GM10847 (cell line): ENCODE measurements around the gene LENEP.

Experiments used
- POLR2A ChIP-seq: IDR thresholded peaks from 2 replicates; pipeline ENCODE4 v1.6.1; 2011; ENCODE audit not compliant: insufficient read length; ENCODE audit errors: extremely low read depth

Gene LENEP

DNA sequence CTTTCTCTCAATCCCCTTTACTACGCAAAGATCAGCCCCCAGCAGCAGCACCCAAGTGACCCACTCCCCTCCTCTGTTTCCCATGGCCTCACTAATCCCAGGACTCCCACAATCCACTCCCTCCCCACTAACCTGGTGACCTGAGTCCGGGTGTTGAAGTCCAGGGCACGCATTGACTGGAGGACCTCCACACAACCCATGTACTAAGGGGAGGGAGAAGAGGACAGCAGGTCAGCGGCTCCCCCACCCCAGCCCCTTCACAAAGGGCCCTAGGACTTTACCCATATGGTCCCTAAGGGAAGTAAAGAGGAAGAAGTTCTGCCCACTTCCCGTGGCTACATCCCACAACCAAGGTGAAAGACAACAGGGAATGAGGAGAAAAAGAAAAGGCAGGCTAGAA is 24.1 kb upstream of the LENEP start:
- TF ChIP-seq POLR2A, result no peak

DNA sequence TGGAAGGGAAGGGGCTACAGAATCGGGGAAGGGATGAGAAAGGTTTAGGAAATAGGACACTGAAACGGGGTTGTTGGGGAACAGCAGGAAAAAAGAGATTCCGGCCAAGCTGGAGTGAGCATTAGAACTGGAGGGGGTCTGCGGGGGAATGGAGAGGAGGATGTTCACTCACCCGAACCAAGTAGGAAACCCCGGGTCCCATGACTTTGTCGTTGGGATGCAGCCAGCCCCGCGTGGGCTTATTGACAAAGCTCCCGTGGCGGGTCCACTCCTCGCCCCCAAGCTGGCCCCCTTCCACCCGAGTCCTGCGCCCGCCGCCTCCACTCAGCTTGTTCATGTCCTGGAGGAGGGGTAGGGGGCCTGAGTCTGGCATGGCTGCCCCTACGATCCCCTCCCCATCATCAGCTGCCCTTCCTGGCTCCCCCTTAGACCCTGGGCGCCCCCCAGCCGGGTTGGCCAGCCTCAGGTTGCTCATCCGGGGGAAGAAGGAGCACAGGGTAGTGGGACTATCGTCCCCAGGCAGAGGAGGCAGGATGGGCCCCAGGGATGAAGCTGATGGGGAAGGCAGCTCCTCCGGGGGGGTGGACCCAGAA is 23.4 kb upstream of the LENEP start:
- TF ChIP-seq POLR2A, result no peak

DNA sequence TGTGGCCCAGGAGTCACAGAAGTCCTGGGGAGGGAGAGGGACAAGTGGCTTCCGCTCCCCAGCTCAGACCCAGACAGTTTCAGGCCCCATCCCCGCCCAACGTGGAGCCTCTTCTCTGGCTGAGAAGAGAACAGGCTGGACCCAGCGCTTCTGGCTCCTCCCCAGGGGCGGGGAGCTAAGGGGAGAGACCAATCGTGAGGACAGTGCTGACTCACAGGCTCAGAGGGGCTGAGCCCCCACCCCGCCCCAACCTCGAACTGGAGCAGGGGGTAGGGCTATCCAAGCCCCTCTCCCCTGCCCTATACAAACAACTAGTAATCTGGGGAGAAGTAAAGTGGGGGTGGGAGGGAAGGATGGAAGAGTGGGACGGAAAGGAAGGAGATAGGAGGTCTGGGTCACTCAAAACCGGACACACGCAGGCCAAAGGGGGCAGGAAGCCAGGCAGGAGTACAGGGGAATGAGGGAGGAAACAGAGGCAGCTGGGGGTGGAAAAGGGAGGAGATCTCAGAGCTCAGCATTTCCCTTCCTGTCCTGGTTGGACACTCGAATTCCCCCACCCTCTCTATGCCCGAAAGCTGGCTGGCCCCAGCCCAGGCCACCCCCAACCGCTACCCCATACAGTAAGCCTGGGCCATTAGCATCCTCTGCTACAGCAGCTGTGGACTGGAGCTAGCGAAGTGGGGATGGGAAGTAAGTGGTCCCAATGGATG is 22.6 kb upstream of the LENEP start, which contains the start of gene SHC1:
Gene SHC1, minus strand, starts transcription at position 117 of the 710 bp plus-strand sequence. CDS start 221 bp downstream, outside the sequence.
- peak; percentile 35 for TF ChIP-seq POLR2A

DNA sequence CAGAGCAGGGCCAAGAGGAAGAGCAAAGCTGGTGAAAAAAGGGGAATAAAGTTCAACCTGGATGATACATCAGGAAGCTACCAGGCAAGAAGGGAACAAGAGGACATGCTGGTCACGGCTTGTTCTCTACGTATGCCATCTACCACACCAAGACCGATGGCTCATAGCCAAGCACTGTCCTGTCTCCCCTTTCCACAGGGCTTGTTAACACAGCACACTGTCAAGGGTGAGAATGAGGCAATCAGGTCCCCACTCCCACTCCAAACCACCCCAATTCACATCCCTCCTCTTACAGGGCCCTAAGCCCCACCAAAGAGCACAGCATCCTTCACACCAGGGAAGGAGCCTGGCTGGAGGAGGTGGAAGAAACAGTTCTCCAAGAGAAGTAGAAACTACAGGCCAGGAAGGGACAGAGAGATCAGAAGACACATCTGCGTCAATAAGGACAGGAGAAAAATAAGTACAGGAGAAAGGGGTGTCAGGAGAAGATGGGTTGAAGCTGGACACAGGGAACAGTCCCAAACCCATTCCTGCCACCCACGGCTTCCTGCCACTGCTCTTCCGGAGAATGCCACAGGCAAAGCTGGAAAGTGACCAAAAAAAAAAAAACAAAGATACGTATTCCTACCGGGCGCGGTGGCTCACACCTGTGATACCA is 21.9 kb upstream of the LENEP start:
- TF ChIP-seq POLR2A, result no peak

DNA sequence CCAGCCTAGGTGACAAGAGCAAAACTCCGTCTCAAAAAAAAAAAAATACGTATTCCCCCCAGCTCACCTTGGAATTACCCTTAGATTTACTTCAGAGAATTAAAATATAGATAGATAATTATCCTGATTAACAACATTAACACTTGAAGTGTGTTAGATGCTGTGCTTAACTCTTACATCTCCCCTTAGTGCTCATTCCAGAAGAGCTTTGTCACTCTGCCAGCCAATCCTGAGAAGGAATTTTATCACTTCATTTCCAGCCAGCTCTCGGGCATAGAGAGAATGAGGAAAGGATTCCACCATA is 21.2 kb upstream of the LENEP start:
- no peak for TF ChIP-seq POLR2A

DNA sequence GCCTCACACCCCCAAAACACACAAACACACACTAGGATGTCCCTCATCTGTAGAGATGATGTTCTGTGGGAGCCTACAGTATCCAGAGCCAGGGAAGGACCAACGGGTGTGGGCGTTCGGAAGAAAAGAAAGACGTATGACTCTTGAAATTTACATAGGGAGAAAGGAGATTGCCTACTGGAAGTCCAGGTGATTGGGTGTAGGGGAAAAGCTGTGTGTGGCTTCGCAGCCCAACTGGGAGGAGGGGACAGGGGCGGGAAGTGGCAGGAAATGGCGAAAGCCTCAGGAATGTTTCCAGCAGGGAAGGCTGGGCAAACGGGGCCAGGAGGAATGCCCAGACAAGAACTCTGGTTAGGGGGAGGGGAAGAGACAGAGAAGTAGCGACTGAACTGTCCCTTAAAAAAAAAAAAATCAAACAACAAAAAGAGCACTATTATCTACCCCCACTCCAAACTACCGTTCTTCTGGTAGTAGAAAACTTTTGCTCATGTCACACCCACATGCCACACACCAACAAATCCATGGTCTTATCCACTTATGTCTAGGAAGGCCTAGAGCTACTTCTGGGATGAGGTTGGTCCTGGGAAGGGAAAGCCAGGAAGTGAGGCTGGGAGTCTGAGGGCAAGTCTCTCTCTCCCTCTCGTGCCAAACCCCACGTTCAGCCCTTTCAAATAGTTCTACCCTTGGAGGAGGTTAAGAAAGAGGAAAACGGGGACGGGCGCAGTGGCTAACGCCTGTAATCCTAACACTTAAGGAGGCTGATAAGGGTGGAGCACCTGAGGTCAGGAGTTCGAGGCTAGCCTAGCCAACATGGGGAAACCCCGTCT is 20.7 kb upstream of the LENEP start:
- no peak for TF ChIP-seq POLR2A

DNA sequence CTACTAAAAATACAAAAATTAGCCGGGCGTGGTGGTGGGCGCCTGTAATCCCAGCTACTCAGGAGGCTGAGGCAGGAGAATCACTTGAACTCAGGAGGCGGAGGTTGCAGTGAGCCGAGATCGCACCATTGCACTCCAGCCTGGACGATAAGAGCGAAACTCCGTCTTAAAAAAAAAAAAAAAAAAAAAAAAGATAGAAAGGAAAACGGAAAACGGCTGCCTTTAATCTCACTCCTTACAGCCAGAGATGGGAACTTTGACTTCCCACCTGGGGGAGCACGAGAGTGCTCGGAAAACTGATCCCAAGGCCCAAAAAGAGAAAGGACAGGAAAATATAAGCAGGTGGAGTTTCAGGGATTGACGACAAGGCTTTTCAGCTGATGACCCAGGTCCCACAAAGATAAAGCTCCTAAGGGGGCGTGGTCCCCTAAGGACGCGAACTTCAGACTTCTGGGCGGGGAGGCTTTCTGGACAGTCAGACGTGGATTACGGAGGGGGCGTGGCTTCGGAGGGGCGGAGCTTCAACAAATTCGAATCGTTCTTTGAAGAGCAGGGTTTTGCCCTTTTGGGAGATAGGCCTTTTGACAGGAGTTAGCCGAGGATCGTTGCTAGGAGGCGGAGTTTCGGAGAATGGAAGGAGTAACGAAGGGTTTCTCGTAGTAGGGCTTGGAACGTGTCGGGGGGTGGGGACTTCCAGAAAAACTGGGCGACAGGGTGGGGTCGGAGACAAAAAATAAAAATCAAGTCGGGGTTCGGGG is 19.9 kb upstream of the LENEP start:
- TF ChIP-seq POLR2A, result no peak

DNA sequence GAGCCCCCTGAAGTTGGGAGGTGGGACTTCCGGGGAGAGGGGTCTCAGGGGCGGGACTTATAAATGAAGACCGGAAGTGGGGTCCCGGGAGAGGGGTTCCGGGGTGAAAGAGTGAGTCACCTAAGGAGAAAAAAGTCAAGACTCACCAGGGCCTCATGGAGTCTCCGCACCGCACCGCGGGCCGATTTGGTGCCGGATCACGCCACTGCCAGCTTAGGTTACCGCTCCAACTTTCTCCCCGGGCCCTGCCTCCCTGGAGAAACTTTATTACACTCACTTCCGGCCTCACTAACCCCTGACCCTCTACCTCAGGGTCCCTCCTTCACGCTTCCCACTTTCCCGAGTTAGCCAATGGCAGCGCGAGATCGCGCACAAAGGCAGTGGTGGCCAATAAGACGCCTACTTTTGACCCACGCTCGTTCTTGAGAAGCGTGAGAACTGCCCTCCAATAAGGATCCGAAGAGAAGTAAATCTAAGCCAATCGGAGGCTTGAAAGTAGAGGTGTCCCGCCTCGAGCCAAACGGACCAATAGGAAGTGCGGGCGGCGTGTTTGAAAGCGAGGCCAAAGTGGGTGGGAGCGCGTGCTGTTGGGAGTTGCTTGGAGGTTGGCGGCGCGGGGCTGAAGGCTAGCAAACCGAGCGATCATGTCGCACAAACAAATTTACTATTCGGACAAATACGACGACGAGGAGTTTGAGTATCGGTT is 19.1 kb upstream of the LENEP start, which contains the start of gene CKS1B:
Gene CKS1B, plus strand, starts transcription at position 580 of the 706 bp plus-strand sequence. Its CDS starts 65 bp downstream, at position 645.
- TF ChIP-seq POLR2A, result peak; percentile 57

DNA sequence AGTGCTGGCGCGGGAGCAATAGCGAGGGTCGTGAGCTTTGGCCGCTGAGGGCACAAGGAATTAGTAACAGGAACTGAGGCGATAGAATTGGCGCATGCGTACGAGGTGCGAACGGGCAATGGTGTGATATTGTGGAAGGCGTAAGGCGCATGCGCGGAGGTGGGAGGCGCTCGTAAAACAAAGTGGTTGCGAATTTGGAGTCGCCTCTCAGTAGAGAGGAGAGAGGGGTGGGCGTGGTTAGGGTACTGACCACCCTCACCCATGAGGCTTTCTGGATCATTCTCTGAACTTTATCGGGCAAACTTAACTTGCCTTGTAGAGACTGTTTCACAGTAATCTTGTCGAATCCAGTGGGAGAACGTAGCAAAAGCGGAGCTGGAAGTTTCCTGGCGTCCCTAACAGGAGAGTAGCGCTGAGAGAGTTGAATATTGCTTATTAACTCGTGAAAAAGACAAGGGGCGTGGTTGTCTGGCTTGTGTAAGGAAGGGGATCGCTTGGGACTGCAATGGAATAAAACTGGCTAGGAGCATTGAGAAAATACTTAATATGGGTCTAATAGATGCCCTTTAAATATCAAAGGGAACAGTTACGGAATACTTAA is 18.5 kb upstream of the LENEP start:
- TF ChIP-seq POLR2A, result peak; percentile 31

DNA sequence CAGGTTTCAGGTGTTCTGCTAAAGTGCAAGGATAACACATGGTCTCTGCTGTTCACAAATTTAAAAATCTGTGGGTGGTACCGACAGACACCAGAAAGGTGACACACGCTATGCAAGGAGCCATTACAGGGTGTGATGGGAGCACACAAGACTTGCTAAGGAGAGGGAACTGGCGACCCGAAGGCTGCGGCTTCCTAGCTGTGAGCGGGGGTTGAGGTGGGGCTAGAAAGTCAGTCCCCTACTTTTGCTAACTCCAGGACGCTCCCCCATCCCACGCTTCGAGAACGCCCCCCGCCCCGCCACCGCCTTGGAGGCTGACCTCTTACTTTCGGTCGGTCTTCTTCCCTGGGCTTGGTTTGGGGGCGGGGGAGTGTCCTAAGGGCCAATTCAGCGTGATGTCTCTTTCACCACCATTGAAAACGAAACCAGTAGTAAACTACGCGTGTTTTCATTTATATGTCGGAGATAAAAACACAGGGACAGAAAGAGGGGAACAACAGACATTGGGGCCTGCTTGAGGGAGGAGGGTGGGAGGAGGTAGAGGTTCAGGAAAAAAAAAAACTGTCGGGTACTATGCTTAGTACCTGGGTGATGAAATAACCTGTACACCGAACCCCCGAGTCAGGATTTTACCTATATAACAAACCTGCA is 17.9 kb upstream of the LENEP start:
- TF ChIP-seq POLR2A, result no peak

DNA sequence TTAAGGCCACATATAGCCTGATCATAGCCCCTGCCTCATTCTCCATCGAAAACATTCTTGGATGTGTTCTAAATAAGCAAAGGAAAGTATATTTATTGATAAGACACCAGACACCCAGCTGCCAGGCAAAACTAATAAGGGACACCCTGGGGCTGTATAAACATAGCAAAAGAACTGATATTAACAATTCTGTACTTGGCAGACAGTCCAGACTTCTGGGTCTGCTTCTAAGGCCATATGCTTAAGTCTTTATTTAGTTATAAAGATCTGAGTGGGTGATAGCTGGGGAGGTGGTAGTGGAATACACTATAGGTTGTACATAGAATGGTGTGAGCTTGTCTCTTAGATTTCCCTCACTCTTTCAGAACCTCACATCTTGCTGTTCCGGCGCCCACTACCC is 15.0 kb upstream of the LENEP start:
- TF ChIP-seq POLR2A, result no peak

DNA sequence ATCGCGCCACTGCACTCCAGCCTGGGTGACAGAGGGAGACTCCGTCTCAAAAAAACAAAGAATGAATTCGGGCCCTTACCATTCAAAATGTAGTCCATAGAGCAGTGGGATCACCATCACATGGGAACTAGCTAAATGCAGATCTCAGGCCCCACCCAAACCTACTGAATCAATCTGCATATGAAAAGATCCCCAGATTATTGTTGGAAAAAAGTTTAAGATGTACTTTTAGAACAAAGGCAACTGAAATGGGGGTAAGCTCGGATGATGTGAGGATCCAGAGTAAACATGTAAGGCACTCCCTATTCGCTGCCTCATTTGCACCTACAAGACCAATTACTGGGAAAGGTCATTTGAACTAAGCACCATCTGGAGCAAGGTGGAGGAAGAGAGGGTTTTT is 11.0 kb upstream of the LENEP start:
- no peak for TF ChIP-seq POLR2A

DNA sequence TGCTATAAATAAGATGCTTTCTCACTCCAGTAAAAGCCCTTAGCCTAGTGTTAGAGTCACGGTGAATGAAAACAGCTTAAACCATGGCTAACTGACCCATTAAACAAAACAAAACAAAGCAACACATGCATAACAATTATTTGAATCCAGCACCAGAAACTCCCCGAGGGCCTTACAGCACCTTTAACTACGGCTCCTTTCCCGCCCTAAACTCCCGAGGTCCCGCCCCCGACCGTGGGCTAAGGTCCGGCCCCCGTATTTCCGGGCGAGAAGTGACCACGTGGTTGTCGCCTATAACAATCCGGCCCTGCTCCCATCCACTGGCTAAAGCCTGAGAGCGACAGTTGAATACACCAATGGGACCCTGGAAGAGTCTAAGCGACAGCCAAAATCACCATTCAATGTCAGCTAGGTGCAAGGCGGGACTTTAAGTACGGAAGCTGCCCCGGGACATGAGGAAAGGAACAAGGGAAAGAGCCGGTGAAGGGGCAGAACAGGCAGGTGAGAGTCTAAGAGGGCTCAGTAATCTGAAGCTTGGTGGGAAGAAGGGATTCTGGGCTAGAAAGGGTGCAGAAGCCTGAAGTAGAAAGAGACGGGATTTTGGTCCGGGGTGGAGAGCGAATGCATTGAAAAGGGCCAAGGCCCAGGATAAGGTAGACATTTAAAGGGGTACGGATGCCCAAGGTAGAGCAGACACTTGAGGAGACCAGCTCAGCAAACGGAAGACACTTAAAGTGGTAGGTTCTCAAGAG is 10.3 kb upstream of the LENEP start, which contains the start of gene FLAD1:
Gene FLAD1, plus strand, starts transcription at position 448 of the 752 bp plus-strand sequence. CDS start 351 bp downstream, outside the sequence.
- no peak for TF ChIP-seq POLR2A
